MM.1S (cell line): Measurements from ENCODE around the gene B9D2.

Experiments
- EZH2 ChIP-seq: fragments of 300-600 bp; sonication (generic); optimal IDR thresholded peaks from 2 replicates; pipeline ENCODE3; 2017; ENCODE audit warnings: low read depth, mild to moderate bottlenecking, antibody characterized with exemption, low read length, mixed read lengths
- TF ChIP-seq, protein P1 (sequence below): fragments of 300-600 bp; sonication (generic); IDR thresholded peaks from 2 replicates; pipeline ENCODE4 v1.5.1; 2016; ENCODE audit warnings: antibody characterized with exemption, low read length, mixed read lengths

DNA sequence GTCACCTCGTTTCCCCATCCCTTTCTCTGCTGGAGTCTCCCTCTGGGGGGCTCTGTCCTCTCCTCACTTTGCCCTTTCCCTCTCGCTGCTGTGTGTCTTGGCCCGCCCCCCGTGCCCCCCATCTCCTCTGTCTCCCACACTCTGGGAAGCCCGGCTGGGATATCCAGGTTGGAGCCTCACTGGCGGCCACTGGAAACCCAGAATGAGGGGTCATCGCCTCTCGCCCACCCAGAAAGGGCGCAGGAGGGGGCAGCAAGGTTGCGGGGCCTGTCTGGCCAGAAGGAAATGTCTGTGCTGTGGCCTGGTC, 38.4 kb downstream of the B9D2 start:
- TF ChIP-seq, protein P1, sequence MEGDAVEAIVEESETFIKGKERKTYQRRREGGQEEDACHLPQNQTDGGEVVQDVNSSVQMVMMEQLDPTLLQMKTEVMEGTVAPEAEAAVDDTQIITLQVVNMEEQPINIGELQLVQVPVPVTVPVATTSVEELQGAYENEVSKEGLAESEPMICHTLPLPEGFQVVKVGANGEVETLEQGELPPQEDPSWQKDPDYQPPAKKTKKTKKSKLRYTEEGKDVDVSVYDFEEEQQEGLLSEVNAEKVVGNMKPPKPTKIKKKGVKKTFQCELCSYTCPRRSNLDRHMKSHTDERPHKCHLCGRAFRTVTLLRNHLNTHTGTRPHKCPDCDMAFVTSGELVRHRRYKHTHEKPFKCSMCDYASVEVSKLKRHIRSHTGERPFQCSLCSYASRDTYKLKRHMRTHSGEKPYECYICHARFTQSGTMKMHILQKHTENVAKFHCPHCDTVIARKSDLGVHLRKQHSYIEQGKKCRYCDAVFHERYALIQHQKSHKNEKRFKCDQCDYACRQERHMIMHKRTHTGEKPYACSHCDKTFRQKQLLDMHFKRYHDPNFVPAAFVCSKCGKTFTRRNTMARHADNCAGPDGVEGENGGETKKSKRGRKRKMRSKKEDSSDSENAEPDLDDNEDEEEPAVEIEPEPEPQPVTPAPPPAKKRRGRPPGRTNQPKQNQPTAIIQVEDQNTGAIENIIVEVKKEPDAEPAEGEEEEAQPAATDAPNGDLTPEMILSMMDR = no peak
- TF ChIP-seq EZH2 = no peak
